ENCODE measurements around the gene CLCN1.

The CLCN1 gene

DNA sequence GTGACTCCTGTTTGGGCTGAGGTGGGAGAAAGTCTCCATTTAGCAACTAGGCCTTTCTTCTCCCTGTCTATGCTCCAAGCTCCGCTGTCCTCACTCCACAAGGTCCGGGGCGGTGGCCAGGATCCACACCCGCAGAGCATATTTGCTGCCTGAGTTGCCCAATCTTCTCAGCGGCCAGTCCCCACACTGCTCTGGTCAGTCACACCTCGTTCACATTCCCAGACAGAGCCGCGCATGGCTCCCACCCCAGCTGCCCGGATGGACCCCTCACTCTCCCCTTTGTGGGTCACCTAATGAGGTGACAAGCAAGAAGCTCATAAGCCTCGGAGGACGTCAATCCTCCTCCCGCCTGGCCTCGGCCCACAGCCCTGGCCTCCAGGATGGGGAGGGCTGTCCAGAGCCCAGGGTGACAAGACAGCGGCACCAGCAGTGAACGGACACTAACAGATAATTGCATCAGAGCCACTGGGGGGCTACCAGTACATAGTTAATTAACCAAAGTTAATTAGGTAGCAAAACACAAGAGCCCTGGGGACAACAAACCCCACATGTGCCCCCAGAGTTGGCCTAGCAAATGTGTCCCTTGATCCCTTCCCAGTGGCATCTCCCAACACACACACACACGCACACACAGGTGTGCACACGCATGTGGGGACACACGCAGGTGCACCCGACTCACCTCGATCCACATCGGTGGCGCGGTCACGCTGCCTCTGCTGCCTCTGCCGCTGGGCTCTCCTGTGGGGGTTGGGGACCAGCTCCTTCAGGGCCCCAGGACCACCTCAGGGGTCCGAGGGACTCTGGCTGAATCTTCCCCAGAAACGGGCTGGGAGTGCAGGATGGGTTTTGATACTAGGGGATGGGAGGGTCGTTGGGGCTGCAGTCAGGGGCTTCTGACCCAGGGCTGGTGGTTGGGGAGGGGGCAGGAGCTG, 81.0 kb downstream of the CLCN1 start:
- no peak for DNase-seq (ENCODE audit: low spot score)

- DNase-seq (ENCODE audit: low spot score): no peak
Observed at GRCh38 chr7:143397710-143398530, 82.0 kb downstream of the CLCN1 start.

DNA sequence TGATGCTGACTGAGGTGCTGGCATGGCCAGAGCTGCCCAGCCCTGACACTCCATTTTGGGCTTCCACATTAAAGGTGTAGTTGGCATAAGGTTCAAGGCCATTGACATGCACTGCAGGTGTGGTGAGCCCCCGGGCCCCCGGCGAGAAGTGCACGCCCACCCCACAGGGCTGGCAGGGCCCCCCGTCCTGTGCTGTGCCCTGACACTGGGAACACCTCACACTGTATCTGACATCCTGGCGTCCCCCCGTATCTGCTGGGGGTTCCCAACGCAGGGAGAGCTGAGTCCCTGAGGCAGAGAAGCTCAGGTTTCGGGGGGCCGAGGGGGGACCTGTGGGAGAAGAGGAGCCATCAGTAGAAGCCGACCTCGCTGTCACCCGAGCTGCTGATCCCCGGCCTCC, 82.7 kb downstream of the CLCN1 start:
- no peak for DNase-seq (ENCODE audit: low spot score)

- DNase-seq (ENCODE audit: low spot score): no peak
Observed at GRCh38 chr7:143399151-143399550, 83.2 kb downstream of the CLCN1 start.

GRCh38 chr7:143399642-143400041, 83.7 kb downstream of the CLCN1 start:
- DNase-seq (ENCODE audit: low spot score): no peak

DNA sequence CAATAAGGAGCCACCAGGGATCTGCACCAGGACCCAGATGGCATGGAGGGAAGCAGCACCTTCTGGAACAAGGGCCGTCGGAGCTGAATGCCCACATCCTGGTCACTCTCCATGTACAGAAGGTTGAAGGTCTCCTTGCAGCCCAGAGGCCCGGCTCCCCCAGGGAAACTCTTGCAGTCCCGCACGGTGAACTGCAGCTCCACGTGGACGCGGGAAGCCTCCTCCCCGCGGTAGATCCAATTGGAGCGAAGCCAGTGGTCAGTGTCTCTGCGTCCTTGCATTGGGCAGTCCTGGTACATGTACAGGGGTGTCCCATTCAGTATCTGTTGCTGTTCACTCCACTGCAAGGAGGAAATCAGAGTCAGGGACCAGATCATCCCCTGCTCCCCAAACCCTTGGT, 85.4 kb downstream of the CLCN1 start:
- no peak for DNase-seq (ENCODE audit: low spot score)

Small RNA genes within 50 kb of the gene (small RNA-seq; reads per million reads assigned to genes)
- gene MIR6892: 0.05 to 0.31 reads per million in 2 experiments
- 0 to 0.03 reads per million in 2 experiments for gene RN7SL481P
- 0 to 0.04 reads per million in 2 experiments for gene RN7SL535P
